ENCODE data around the gene GDA.

The GDA gene

DNA sequence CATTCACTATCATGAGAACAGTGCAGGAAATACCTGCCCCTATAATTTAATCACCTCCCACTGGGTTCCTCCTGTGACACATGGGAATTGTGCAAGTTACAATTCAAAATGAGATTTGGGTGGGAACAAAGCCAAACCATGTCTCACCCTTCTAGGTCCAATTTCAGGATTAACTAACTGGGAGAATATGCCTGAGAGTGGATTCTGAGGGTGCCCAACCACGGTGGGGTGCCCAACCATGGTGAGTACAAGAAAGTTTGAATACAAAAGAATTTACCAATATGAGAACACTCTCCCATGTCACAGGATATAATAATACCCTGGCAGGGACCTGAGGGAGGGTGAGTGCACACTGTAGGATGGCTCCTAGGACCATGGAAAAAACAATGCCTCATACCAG, 17.2 kb upstream of the GDA start:
- Histone ChIP-seq H3K27me3 (ENCODE audit: control insufficient read depth, insufficient read depth, low read length, poor library complexity, severe bottlenecking) (no peaks in the 10 kb centered on the region), H3K4me3 (ENCODE audit: insufficient read depth, low read depth, low read length) (no peak overlapping the region), H3K4me1 (ENCODE audit: control insufficient read depth, insufficient read depth, low read length) (no peaks in the 10 kb centered on the region), H3K36me3 (ENCODE audit: control insufficient read depth, insufficient read depth, low read length) (no peaks in the 10 kb centered on the region), H3K9me3 (ENCODE audit: control insufficient read depth, low read length) (no peaks in the 10 kb centered on the region), H3K27ac (ENCODE audit: insufficient read depth, low read depth, low read length, poor library complexity, severe bottlenecking) (no peak overlapping the region)
- 89% methylated on average over 1 of the region's 1 CpG; no CpG with 5 or more reads in 1 of the 2 experiments for WGBS, 2 experiments

DNA sequence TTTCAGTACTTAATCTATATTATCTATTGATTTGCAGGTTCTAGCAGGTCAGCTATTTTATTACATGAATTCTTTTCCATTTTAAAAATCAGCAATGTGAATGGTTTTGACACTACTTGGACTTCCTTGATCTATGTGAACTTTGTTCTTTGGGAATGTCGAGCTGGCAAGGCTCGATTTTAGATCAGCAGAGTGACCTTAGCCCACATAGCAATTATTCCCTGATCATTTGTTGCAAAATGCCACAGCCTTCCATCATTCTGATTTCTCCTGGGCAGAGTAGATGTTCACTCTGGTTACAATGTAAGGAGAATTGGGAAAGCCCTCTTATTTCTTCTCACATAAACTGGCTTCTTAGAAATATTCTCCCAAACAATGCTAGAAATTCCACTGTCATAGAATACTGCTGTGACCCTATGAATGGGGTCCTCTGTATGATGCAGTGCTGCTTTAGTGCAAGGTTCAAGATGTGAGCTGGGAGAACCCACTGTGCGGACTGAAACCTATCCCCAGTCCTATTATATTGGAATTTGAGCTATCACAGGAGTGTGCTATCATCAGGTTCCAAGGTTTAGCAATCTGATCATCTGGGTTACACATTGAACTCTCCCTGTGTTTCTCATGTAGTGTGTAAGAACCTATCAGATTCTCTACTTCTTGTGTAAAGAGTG, 15.7 kb upstream of the GDA start:
- WGBS, 2 experiments, result 96 to 98% methylated on average over 3 of the region's 3 CpGs
- Histone ChIP-seq H3K27ac (ENCODE audit: insufficient read depth, low read depth, low read length, poor library complexity, severe bottlenecking) (no peak overlapping the region), H3K27me3 (ENCODE audit: control insufficient read depth, insufficient read depth, low read length, poor library complexity, severe bottlenecking) (no peaks in the 10 kb centered on the region)

DNA sequence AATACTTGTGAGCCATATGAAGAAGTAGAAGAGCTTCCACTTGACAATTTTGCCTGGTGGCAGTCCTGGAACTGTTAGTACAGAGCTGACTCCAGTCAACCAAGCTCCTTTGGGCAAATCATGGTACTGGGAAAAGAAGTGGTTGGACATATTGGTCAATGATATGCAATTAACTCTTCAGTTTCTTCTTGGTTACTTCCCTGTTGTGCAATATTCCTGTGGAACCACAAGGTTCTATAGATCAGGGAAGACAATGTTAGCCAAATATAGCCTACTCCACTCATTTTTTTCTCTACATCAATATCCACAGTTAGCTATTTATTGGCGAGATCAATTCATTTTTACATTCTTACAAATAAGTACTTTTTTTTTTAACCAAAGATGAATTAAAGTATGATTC, 14.4 kb upstream of the GDA start:
- WGBS, 2 experiments, result 88% methylated on average over 1 of the region's 1 CpG; no CpG with 5 or more reads in 1 of the 2 experiments
- H3K4me1 ChIP-seq (ENCODE audit: control insufficient read depth, insufficient read depth, low read length), result no peaks in the 10 kb centered on the region
- no peaks in the 10 kb centered on the region for H3K36me3 ChIP-seq (ENCODE audit: control insufficient read depth, insufficient read depth, low read length)
- H3K27me3 ChIP-seq (ENCODE audit: control insufficient read depth, insufficient read depth, low read length, poor library complexity, severe bottlenecking), result no peaks in the 10 kb centered on the region
- no peaks in the 10 kb centered on the region for H3K9me3 ChIP-seq (ENCODE audit: control insufficient read depth, low read length)
- no peak overlapping the region for H3K27ac ChIP-seq (ENCODE audit: insufficient read depth, low read depth, low read length, poor library complexity, severe bottlenecking)
- no peak overlapping the region for H3K4me3 ChIP-seq (ENCODE audit: insufficient read depth, low read depth, low read length)

More for the DNA sequence above, 15.7 kb upstream of the GDA start:
- no peak overlapping the region for H3K4me3 ChIP-seq (ENCODE audit: insufficient read depth, low read depth, low read length)
- H3K36me3 ChIP-seq (ENCODE audit: control insufficient read depth, insufficient read depth, low read length), result no peaks in the 10 kb centered on the region
- no peaks in the 10 kb centered on the region for H3K9me3 ChIP-seq (ENCODE audit: control insufficient read depth, low read length)
- no peaks in the 10 kb centered on the region for H3K4me1 ChIP-seq (ENCODE audit: control insufficient read depth, insufficient read depth, low read length)

- Histone ChIP-seq H3K27ac (ENCODE audit: insufficient read depth, low read depth, low read length, poor library complexity, severe bottlenecking) (no peak overlapping the region), H3K9me3 (ENCODE audit: control insufficient read depth, low read length) (no peaks in the 10 kb centered on the region), H3K4me1 (ENCODE audit: control insufficient read depth, insufficient read depth, low read length) (no peaks in the 10 kb centered on the region), H3K27me3 (ENCODE audit: control insufficient read depth, insufficient read depth, low read length, poor library complexity, severe bottlenecking) (no peaks in the 10 kb centered on the region), H3K36me3 (ENCODE audit: control insufficient read depth, insufficient read depth, low read length) (no peaks in the 10 kb centered on the region), H3K4me3 (ENCODE audit: insufficient read depth, low read depth, low read length) (no peak overlapping the region)
- WGBS, 2 experiments, result 92 to 93% methylated on average over 6 of the region's 6 CpGs
Observed at GRCh38 chr9:72137697-72138365, 11.4 kb upstream of the GDA start.

DNA sequence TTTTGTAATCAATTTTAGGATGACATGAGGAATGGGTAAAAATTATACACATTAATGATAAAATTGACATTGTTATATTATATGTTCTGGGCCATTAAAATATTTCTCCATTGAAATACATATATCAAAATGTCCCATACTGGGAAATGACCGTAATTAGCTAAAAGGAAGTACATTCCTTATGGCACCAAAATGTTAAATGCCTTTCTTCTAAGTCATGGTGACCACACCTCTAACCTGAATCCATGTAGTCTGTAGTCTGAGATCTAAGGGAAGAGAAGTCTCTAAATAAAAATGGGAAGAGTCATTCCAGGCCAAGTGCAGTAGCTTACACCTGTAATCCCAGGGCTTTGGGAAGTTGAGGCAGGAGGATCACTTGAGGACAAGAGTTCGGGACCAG, 10.0 kb upstream of the GDA start:
- no peak overlapping the region for H3K27ac ChIP-seq (ENCODE audit: insufficient read depth, low read depth, low read length, poor library complexity, severe bottlenecking)
- H3K4me3 ChIP-seq (ENCODE audit: insufficient read depth, low read depth, low read length), result no peak overlapping the region
- no peaks in the 10 kb centered on the region for H3K36me3 ChIP-seq (ENCODE audit: control insufficient read depth, insufficient read depth, low read length)
- no peaks in the 10 kb centered on the region for H3K4me1 ChIP-seq (ENCODE audit: control insufficient read depth, insufficient read depth, low read length)
- H3K27me3 ChIP-seq (ENCODE audit: control insufficient read depth, insufficient read depth, low read length, poor library complexity, severe bottlenecking), result no peaks in the 10 kb centered on the region
- H3K9me3 ChIP-seq (ENCODE audit: control insufficient read depth, low read length), result no peaks in the 10 kb centered on the region
- WGBS, 2 experiments, result 90 to 95% methylated on average over 2 of the region's 2 CpGs

DNA sequence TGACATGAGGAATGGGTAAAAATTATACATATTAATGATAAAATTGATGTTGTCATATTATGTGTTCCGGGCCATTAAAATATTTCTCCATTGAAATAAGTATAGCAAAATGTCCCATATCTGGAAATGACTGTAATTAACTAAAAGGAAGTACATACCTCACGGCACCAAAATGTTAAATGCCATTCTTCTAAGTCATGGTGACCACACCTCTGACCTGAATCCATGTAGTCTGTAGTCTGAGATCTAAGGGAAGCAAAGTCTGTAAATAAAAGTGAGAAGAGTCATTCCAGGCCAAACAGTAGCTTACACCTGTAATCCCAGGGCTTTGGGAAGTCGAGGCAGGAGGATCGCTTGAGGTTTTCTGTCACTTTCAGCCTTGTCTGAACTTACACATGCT, 8.7 kb upstream of the GDA start:
- H3K4me1 ChIP-seq (ENCODE audit: control insufficient read depth, insufficient read depth, low read length), result no peaks in the 10 kb centered on the region
- H3K36me3 ChIP-seq (ENCODE audit: control insufficient read depth, insufficient read depth, low read length), result no peaks in the 10 kb centered on the region
- H3K27me3 ChIP-seq (ENCODE audit: control insufficient read depth, insufficient read depth, low read length, poor library complexity, severe bottlenecking), result no peaks in the 10 kb centered on the region
- H3K9me3 ChIP-seq (ENCODE audit: control insufficient read depth, low read length), result no peaks in the 10 kb centered on the region
- H3K27ac ChIP-seq (ENCODE audit: insufficient read depth, low read depth, low read length, poor library complexity, severe bottlenecking), result no peak overlapping the region
- 91 to 100% methylated on average over 2 to 3 of the region's 4 CpGs for WGBS, 2 experiments
- no peak overlapping the region for H3K4me3 ChIP-seq (ENCODE audit: insufficient read depth, low read depth, low read length)

- 85 to 89% methylated on average over 3 of the region's 3 CpGs for WGBS, 2 experiments
- Histone ChIP-seq H3K36me3 (ENCODE audit: control insufficient read depth, insufficient read depth, low read length) (no peaks in the 10 kb centered on the region), H3K9me3 (ENCODE audit: control insufficient read depth, low read length) (no peaks in the 10 kb centered on the region)
Observed at GRCh38 chr9:72141484-72141883, 7.8 kb upstream of the GDA start.

DNA sequence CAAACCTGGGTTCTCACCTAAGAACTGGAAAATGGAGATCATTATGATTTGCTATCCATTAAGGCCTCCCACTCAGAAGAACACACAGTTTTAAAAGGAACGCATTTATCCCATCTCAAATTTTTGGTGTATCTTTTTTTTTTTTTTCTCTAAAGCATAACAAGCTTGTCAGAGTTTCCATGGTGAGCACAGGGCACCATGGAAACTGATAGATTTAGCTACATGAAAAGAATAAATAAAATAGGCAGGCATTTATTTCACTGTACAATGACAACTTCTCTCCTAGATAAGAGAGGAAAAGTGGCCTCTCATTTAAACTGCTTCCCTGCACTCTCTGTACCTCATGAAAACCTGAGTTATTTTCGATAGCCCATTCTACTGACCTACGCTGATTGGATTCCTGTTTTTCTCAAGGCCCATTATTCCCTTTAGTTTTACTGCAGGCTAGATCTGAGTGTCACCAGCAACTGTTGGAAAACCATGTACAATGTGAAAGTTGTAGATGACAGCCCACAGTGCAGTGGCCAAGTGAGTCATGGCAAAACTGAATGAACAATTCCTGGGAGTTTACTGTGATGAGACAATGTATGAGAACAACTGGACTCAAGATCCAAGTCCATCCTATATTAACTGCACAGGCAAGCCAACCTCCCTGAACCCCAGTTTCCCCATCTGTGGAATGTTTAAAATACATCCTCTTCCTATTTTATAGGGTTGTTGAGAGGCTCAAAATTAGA, 4.3 kb upstream of the GDA start:
- H3K36me3 ChIP-seq (ENCODE audit: control insufficient read depth, insufficient read depth, low read length), result no peaks in the 10 kb centered on the region
- H3K9me3 ChIP-seq (ENCODE audit: control insufficient read depth, low read length), result no peaks in the 10 kb centered on the region
- WGBS, 2 experiments, result 92 to 97% methylated on average over 2 to 3 of the region's 3 CpGs
- no peak overlapping the region for H3K4me3 ChIP-seq (ENCODE audit: insufficient read depth, low read depth, low read length)
- no peaks in the 10 kb centered on the region for H3K4me1 ChIP-seq (ENCODE audit: control insufficient read depth, insufficient read depth, low read length)
- no peak overlapping the region for H3K27ac ChIP-seq (ENCODE audit: insufficient read depth, low read depth, low read length, poor library complexity, severe bottlenecking)
- H3K27me3 ChIP-seq (ENCODE audit: control insufficient read depth, insufficient read depth, low read length, poor library complexity, severe bottlenecking), result peaks cover 23% of the 10 kb centered on the region

More at GRCh38 chr9:72141484-72141883, 7.8 kb upstream of the GDA start:
- H3K27me3 ChIP-seq (ENCODE audit: control insufficient read depth, insufficient read depth, low read length, poor library complexity, severe bottlenecking), result no peaks in the 10 kb centered on the region
- no peak overlapping the region for H3K27ac ChIP-seq (ENCODE audit: insufficient read depth, low read depth, low read length, poor library complexity, severe bottlenecking)
- H3K4me1 ChIP-seq (ENCODE audit: control insufficient read depth, insufficient read depth, low read length), result no peaks in the 10 kb centered on the region
- H3K4me3 ChIP-seq (ENCODE audit: insufficient read depth, low read depth, low read length), result no peak overlapping the region

- no peaks in the 10 kb centered on the region for H3K9me3 ChIP-seq (ENCODE audit: control insufficient read depth, low read length)
- H3K4me3 ChIP-seq (ENCODE audit: insufficient read depth, low read depth, low read length), result no peak overlapping the region
- H3K27ac ChIP-seq (ENCODE audit: insufficient read depth, low read depth, low read length, poor library complexity, severe bottlenecking), result no peak overlapping the region
- WGBS, 2 experiments, result 88 to 93% methylated on average over 2 of the region's 2 CpGs
- no peaks in the 10 kb centered on the region for H3K36me3 ChIP-seq (ENCODE audit: control insufficient read depth, insufficient read depth, low read length)
- peaks cover 33% of the 10 kb centered on the region for H3K27me3 ChIP-seq (ENCODE audit: control insufficient read depth, insufficient read depth, low read length, poor library complexity, severe bottlenecking)
- no peaks in the 10 kb centered on the region for H3K4me1 ChIP-seq (ENCODE audit: control insufficient read depth, insufficient read depth, low read length)
Observed at GRCh38 chr9:72145733-72146505, 3.3 kb upstream of the GDA start.

DNA sequence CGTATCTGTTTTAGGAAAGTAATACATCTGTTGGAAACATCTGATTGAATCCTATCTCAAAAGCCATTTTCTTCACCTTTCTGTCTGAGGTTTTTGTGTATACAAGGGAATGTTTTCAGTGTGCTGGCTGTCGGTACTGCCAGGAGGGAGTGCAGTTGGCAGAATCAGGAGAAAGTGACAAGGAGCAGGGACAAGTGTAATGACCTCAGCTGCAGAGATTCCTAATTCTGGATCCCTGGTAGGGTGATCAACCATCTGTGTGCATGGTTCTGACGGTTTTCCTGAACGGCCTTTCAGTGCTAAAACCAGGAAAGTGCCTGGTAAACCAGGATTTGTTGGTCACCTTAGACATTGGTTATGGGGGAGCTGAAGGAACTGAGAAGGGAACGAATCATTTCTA, 1.6 kb upstream of the GDA start:
- Histone ChIP-seq H3K4me1 (ENCODE audit: control insufficient read depth, insufficient read depth, low read length) (no peaks in the 10 kb centered on the region), H3K4me3 (ENCODE audit: insufficient read depth, low read depth, low read length) (no peak overlapping the region), H3K36me3 (ENCODE audit: control insufficient read depth, insufficient read depth, low read length) (no peaks in the 10 kb centered on the region), H3K27me3 (ENCODE audit: control insufficient read depth, insufficient read depth, low read length, poor library complexity, severe bottlenecking) (peaks cover 41% of the 10 kb centered on the region), H3K27ac (ENCODE audit: insufficient read depth, low read depth, low read length, poor library complexity, severe bottlenecking) (no peak overlapping the region), H3K9me3 (ENCODE audit: control insufficient read depth, low read length) (no peaks in the 10 kb centered on the region)
- WGBS, 2 experiments, result 86 to 95% methylated on average over 4 to 5 of the region's 5 CpGs

All from ectodermal cell (in vitro differentiated cells).